Measurements from ENCODE around the gene DSE.

Gene DSE

GRCh38 chr6:116419069-116419786 lies 48.5 kb downstream of the DSE start:
- no peak for DNase-seq

- no peak for DNase-seq
Observed at GRCh38 chr6:116420341-116420740, 49.6 kb downstream of the DSE start.

GRCh38 chr6:116422238-116422637 lies 51.5 kb downstream of the DSE start:
- no peak for DNase-seq

DNA sequence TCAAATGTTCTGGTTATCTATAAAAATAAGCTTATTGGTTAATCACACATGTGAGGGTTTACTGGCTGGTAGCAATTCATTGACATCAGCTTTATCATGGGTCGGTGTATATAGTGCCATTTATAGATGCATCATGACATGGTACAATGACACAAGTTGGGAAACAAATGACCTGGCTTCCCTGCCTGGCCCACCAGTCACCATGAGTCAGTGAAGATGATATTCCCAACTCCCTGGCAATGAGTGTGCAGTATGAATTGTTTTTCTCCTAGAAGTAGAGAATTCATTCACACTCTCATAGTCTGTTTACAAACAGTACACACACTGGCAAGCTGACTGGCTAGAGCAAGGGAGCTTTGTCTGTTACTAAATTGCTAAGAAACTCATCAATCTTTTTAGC lies 53.3 kb downstream of the DSE start:
- DNase-seq: no peak

GRCh38 chr6:116426551-116426950 lies 55.8 kb downstream of the DSE start:
- no peak for DNase-seq

- DNase-seq: no peak
Observed at GRCh38 chr6:116429111-116429510, 58.4 kb downstream of the DSE start.

DNA sequence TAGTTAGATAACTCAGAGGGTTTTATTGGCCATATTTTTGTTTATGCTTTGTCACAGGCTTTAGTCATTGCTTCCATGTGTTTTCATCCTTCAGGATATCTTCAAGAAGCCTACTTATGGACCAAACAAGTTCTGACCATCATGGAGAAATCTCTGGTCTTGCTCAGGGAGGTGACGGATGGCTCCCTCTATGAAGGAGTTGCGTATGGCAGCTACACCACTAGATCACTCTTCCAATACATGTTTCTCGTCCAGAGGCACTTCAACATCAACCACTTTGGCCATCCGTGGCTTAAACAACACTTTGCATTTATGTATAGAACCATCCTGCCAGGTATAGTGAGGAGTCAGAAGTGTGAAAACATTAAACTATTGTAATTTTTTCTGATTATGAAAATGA lies 60.1 kb downstream of the DSE start:
- no peak for DNase-seq

- no peak for DNase-seq
Observed at GRCh38 chr6:116431964-116432595, 61.3 kb downstream of the DSE start.

DNA sequence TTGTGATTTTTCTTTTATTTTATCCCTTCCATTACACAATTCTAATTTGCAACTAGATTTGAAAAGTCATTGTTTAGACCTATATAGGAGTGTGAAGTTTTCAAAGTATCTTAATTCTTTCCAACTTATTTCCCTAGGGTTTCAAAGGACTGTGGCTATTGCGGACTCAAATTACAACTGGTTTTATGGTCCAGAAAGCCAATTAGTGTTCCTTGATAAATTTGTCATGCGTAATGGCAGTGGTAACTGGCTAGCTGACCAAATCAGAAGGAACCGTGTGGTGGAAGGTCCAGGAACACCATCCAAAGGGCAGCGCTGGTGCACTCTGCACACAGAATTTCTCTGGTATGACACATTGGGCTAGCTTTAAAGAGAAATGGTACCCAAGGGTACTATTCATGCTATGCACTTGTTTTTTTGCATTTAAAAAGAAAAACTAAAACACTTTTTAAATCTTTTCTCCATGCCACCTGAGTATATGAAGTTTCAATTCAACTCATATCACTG lies 62.5 kb downstream of the DSE start:
- DNase-seq: no peak

GRCh38 chr6:116434056-116434725 lies 63.4 kb downstream of the DSE start:
- DNase-seq: no peak

DNA sequence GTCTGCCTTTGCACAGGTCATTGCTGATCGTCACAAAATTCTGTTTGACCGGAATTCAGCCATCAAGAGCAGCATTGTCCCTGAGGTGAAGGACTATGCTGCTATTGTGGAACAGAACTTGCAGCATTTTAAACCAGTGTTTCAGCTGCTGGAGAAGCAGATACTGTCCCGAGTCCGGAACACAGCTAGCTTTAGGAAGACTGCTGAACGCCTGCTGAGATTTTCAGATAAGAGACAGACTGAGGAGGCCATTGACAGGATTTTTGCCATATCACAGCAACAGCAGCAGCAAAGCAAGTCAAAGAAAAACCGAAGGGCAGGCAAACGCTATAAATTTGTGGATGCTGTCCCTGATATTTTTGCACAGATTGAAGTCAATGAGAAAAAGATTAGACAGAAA lies 65.8 kb downstream of the DSE start:
- DNase-seq: no peak

DNA sequence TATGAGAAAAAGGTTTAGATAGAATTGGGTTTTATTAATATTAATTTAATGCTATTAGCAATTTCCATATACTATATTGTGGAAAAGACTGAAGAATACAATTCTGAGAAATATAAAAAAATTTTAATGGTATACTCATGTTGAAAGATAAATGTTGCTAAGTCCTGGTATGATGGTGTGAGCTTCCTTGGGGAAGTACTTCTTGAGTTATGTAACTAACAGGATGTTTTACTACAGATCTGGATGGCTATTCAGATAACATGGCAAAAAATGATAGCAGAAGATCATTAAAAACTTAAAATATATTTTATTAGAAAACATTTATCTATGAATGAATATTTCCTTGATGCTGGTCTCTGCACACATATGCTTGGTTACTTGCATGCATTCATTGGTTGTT lies 66.9 kb downstream of the DSE start:
- no peak for DNase-seq

GRCh38 chr6:116438590-116439448 lies 68.1 kb downstream of the DSE start:
- no peak for DNase-seq

GRCh38 chr6:116439522-116440051 lies 68.8 kb downstream of the DSE start:
- no peak for DNase-seq

DNA sequence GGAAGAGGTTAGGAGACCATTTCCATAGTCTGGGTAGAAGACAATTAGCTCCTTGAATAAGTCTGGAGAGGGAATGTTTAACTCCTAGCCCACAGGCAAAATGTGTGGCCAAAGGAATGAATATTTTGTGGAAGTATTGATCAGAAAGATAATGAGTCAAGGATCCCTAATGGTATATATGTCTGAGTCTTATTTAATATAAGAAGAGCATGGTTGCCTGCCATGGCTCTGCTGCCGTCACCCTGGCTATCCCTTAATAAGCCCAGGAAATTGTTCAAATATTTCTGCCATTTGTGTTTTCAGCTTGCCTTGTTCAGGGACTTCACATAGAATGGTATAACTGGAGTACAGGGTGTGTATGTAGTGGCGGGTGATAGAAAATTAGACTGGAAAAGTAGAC lies 72.4 kb downstream of the DSE start:
- DNase-seq: no peak

GRCh38 chr6:116444092-116444491 lies 73.3 kb downstream of the DSE start:
- peak in 1 of 2 experiments; percentile 47 for DNase-seq

DNA sequence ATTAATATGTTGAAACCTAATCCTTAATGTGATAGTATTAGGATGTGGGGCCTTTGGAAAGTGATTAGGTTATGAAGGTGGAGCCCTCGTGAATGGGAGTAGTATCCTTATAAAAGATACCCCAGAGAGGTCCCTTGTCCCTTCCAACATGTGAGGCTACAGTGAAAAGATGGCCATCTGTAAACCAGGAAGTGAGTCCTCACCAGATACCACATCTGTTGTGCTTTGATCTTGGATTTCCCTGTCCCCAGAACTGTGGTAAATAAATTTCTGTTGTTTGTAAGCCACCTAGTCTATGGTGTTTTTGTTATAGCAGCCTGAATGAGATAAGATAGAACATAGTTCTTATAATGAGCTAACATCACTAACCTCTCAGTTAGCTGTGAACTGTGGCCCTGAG lies 73.8 kb downstream of the DSE start:
- no peak for DNase-seq

GRCh38 chr6:116445102-116445501 lies 74.4 kb downstream of the DSE start:
- no peak for DNase-seq

DNA sequence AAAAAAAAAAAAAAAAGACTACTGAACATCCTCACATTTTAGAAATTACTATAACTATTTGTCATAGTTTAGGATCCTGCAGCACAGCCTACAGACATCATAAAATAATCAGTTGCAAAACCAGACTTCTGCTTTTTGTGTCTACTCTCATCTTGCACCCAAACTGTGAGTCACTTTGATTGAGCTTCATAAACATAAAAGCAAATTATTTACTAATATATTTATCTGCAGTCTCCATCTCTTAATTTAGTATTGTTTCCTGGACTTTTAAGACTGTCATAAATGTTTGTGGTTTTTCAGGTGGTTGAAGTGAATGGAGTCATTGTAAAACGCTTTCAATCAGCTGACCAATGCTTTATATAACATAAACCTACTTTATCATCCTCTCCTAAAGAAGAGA lies 75.7 kb downstream of the DSE start:
- no peak for DNase-seq

DNA sequence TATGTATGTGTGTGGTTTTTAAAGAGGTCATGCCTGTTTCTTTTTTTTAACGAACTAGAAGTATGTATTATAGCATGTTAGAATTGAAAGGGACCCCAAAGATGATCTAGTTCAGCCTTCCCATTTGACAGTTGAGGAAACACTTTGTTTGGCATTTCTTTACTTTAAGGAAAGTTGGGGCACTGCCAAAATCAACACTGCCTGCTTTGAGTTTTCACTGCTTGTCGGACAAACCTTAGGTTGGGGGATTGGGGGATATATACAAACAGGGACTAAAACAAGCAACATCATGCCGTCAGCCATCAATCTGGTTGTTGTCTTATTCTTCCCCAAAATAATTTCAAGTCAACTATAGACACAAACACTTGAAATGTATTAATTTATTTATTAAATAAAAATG lies 76.3 kb downstream of the DSE start:
- DNase-seq: no peak

DNA sequence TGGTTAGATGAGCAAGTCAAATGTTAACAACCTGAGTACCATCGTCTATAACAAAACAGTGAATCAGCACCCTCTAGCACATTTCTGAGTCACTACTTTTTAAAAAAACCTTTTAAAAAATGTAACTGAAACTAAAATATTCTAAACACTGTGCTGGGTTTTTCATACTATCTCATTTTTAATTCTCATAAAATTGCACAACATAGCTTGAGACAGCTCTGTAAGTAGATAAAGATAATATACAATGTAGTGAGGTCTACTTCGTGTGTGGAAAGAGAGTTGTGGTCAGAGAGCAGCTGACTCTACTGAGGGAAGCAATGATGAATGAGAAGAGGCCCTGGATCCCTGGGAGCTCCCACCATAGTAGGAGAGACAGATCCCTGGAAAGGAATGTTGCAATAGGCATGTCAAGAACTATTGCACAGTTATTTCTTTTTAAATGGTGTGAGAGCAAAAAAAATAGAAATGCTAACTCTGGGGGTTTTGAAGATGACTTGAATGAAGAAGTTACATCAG lies 76.8 kb downstream of the DSE start:
- DNase-seq: no peak

GRCh38 chr6:116449565-116449964 lies 78.8 kb downstream of the DSE start:
- no peak for DNase-seq
